Activated effector memory CD4-positive, alpha-beta T cell treated with Interleukin-2 at 50 U/mL for 16 hours (primary cell): ENCODE measurements around the gene KIF25.

ENCODE experiments used
- DNase-seq: peaks from one replicate; pipeline ENCODE4 v3.0.0-alpha.2; 2020

KIF25 gene, protein sequence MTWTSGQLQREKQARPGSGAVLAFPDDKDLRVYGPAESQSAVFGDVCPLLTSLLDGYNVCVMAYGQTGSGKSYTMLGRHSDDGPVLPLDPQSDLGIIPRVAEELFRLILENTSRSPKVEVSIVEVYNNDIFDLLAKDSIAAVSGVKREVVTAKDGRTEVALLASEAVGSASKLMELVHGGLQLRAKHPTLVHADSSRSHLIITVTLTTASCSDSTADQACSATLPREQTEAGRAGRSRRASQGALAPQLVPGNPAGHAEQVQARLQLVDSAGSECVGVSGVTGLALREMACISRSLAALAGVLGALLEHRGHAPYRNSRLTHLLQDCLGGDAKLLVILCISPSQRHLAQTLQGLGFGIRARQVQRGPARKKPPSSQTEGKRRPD

GRCh38 chr6:167997642-167998041, at the start of gene KIF25:
Gene KIF25 (plus strand): TSS chr6:167997671. CDS start chr6:168029586, 31,915 bp downstream.
- no peak for DNase-seq

DNA sequence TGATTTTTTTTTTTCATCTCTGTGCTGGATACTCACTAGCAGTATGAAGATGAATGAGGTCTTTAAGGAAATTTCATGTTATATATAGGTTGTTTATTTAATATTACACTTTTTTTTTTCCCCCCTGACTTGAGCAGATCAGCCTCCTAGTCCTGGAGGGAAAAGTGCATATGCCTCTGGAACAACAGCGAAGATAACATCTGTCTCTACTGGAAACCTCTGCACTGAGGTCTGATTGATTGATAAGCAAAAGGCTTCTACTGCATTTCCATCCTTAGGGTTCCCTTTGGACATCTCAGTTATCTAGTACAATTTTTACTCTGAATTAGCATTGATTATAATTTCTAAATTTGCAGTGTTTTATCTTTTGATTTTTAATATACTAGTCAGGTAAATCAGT, 49.8 kb upstream of the KIF25 start:
- DNase-seq = no peak

GRCh38 chr6:167948716-167949115, 48.8 kb upstream of the KIF25 start:
- DNase-seq = no peak

GRCh38 chr6:167949121-167949684, 48.3 kb upstream of the KIF25 start:
- no peak for DNase-seq

- DNase-seq = no peak
These were observed 45.5 kb upstream of the KIF25 start for GRCh38 chr6:167951781-167952511.

DNA sequence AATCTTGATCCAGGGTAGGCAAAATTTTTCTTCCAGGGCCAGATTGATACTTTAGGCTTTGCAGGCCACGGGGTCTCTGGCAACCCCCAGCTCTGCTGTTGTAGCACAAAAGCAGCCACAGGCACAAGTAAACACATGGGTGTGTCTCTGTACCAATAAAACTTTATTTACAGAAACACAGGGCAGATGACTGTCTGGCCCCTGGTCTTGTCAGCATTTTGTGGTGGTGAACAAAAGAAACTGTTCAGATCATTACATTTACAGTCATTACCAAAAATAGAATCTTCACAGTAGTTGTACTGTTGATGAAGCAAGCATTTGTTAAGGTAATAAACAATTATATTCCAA, 45.0 kb upstream of the KIF25 start:
- DNase-seq = no peak

- no peak for DNase-seq
These were observed 43.9 kb upstream of the KIF25 start for GRCh38 chr6:167953551-167953950.

- no peak for DNase-seq
These were observed 43.3 kb upstream of the KIF25 start for GRCh38 chr6:167954151-167954550.

- DNase-seq = no peak
These were observed 41.0 kb upstream of the KIF25 start for GRCh38 chr6:167956491-167956890.

GRCh38 chr6:167956983-167957492, 40.4 kb upstream of the KIF25 start:
- no peak for DNase-seq

DNA sequence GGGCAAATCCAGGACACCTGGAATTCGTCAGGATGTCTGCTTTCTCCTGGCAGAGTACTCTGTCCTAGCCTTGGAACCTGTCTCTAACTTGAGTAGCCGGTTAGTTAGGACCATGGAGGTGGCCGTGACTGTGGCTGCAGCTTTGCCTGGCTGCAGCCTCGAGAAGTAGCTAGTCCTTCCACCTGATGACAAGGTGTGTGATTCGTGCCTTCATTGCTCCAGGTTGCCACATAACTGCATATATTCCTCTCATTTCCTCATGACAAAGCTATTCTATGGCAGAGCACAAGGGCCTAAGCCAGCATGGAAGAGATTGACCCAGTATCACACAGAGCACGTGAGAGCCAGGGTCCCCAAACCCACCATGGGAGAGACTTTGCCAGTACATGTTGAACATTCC, 39.8 kb upstream of the KIF25 start:
- DNase-seq = no peak

DNA sequence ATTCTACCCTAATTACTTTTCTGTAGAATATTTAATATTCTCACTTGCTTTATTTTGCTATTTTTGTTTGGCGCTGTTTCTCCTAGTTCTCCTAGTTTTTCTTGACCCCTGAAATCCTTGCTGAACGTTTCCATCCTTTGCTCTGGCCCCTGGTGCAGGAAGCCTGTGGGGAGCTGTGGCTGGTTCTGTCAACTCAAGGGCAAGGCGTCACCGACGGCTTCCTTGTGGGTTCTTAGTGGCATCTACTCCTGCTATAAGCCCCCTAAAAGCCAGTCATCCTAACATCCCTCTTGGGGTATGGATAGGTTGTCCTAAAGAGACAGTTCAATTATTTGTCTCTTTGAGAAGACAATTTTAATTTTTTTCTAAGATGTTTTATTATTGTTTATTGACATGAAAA, 36.9 kb upstream of the KIF25 start:
- DNase-seq = no peak

GRCh38 chr6:167962711-167963110, 34.8 kb upstream of the KIF25 start:
- DNase-seq = no peak

- no peak for DNase-seq
These were observed 33.8 kb upstream of the KIF25 start for GRCh38 chr6:167963589-167964057.

- DNase-seq = no peak
These were observed 31.6 kb upstream of the KIF25 start for GRCh38 chr6:167965592-167966539.

GRCh38 chr6:167966540-167966905, 30.9 kb upstream of the KIF25 start:
- no peak for DNase-seq

DNA sequence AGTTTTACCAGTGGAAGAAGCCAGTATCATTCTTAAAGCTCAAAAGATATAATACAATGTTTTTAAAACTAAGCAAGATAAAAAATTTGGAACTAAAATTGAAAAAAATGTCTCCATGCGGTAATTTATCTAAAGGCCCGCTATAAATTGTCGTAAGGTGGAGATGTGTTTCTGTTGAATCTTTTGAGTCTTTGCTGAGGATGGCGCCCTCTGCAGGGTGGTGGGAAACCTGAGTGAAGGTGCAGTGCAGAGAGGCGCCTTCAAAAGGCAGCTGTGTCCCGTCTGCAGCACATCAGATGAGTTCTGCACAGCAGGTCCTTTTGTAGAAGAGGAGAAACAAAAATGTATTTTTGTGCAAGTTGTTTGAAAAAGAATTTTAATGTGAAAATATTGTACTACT, 29.4 kb upstream of the KIF25 start:
- no peak for DNase-seq

DNA sequence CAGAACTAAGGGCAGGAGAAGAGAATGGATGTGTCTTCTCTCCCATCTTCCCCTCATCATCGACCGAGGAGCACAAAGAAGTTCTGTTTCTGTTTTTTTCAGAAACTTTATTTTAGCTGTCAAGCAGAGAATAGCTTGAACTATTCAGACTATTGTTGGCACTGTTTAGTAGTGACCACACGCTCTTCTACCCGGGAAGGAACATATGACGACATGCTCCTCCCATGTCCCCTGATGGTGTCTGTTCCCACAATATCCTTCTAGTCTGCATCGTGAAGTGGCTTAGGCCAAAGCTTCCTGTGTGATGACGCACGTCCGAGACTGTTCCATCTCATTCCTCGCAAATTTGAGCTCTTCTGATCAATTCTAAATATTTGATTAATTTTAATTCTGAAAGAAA, 27.2 kb upstream of the KIF25 start:
- DNase-seq = no peak

- DNase-seq = no peak
These were observed 25.3 kb upstream of the KIF25 start for GRCh38 chr6:167972193-167972592.

DNA sequence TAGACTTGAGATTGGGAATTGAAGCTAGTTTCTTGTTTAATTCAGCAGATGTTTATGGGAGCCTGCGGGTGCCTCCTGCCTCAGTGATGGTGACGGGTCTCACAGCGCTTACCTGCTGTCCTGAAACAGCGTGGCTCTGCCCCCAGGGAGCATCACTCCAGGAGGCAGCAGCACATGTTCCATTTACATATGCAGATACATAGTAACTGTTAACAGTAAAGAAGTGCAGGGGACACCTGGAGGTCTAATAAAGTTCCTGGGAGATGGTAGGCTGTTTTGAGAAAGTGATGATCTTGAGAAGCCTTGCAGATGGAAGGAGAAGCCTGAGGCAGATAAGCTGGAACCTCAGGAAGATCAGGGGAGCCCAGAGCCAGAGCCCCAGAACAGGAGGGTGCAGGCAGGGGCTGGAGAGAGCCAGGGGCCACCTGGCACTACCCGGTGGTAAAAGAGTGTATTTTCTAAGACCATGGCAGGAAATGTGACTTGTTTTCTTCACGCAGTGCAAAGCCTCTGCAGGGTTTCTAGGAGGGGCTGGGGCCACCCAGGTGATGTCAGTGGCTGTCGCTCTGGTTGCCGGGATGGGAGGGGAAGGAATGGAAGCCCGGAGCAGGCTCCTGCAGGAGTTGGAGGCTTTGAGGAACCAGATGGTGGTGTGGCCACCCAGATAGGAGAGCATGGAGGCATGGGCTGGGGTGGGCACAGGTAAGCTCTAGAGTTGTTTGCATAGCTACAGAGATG, 24.2 kb upstream of the KIF25 start:
- DNase-seq = no peak

- DNase-seq = no peak
These were observed 22.7 kb upstream of the KIF25 start for GRCh38 chr6:167974640-167975344.
